WTC11 (cell line): Measurements from ENCODE around the gene GUCY2D. TPM values are rescaled to one million over a fixed set of nuclear protein-coding genes. Genes with fewer than 3 reads are reported as not detected.

Source experiments
- ATAC-seq: fragments of 200-7000 bp; cut with Tn5 transposase; 2 replicates; pipeline ENCODE4 v1.10.0; 2021; ENCODE audit warnings: mild to moderate bottlenecking, moderate library complexity
- CTCF ChIA-PET: fragments of 300-600 bp; sonication (Branson Sonifier 250); formaldehyde crosslinking; loops from one replicate; lab custom pipeline; 2021; ENCODE audit warnings: antibody characterized with exemption; lab: Charles Lee
- POLR2A ChIA-PET: fragments of 350-600 bp; sonication (Branson Sonifier 250); formaldehyde crosslinking; loops from one replicate; lab custom pipeline; 2021; ENCODE audit warnings: antibody characterized with exemption; lab: Charles Lee
- DNase-seq: peaks from one replicate; pipeline ENCODE4 v3.0.0; 2021; ENCODE audit warnings: low spot score
- H3K27ac Mint-ChIP-seq: 2 replicates; pipeline ENCODE4 v1.8.0; 2021; ENCODE audit warnings: mixed read lengths
- H3K27me3 Mint-ChIP-seq: 2 replicates; pipeline ENCODE4 v1.8.0; 2021; ENCODE audit warnings: low read depth, mild to moderate bottlenecking, moderate library complexity, mixed read lengths
- H3K36me3 Mint-ChIP-seq: 2 replicates; pipeline ENCODE4 v1.8.0; 2021; ENCODE audit warnings: mixed read lengths
- H3K4me1 Mint-ChIP-seq: 2 replicates; pipeline ENCODE4 v1.8.0; 2022; ENCODE audit warnings: mixed read lengths
- H3K4me3 Mint-ChIP-seq: 2 replicates; pipeline ENCODE4 v1.8.0; 2021; ENCODE audit warnings: mild to moderate bottlenecking, moderate library complexity, mixed read lengths
- H3K9me3 Mint-ChIP-seq: 2 replicates; pipeline ENCODE4 v1.8.0; 2021; ENCODE audit warnings: mixed read lengths
- ATF1 ChIP-seq: sonication (generic); formaldehyde crosslinking; IDR thresholded peaks from 2 replicates; pipeline ENCODE4 v1.8.1; 2023; ENCODE audit warnings: mild to moderate bottlenecking, moderate library complexity, missing genetic modification reagents
- CBFB ChIP-seq: sonication (generic); formaldehyde crosslinking; IDR thresholded peaks from 2 replicates; pipeline ENCODE4 v1.8.1; 2022; ENCODE audit warnings: mild to moderate bottlenecking, low read depth, missing genetic modification reagents
- ESRRA ChIP-seq: sonication (generic); formaldehyde crosslinking; IDR thresholded peaks from 2 replicates; pipeline ENCODE4 v1.8.1; 2022; ENCODE audit warnings: mild to moderate bottlenecking, missing genetic modification reagents, borderline replicate concordance
- FOXJ3 ChIP-seq: sonication (generic); formaldehyde crosslinking; IDR thresholded peaks from 2 replicates; pipeline ENCODE4 v1.9.0; 2021; ENCODE audit warnings: missing genetic modification reagents, mild to moderate bottlenecking, borderline replicate concordance
- JUN ChIP-seq: sonication (generic); formaldehyde crosslinking; IDR thresholded peaks from 2 replicates; pipeline ENCODE4 v1.8.0; 2023; ENCODE audit warnings: mild to moderate bottlenecking, missing genetic modification reagents
- MXD4 ChIP-seq: fragments of 250-450 bp; sonication (Bioruptor Pico); IDR thresholded peaks from 2 replicates; pipeline ENCODE4 v1.8.0; 2021; ENCODE audit warnings: mild to moderate bottlenecking, moderate library complexity, borderline replicate concordance
- MYBL2 ChIP-seq: sonication (generic); formaldehyde crosslinking; IDR thresholded peaks from 2 replicates; pipeline ENCODE4 v1.8.1; 2023; ENCODE audit warnings: mild to moderate bottlenecking, moderate library complexity, missing genetic modification reagents
- RORB ChIP-seq: fragments of 250-450 bp; sonication (Bioruptor Pico); IDR thresholded peaks from 2 replicates; pipeline ENCODE4 v1.9.0; 2021; ENCODE audit warnings: mild to moderate bottlenecking
- SMAD3 ChIP-seq: sonication (generic); formaldehyde crosslinking; IDR thresholded peaks from 2 replicates; pipeline ENCODE4 v1.8.0; 2022; ENCODE audit warnings: missing genetic modification reagents, mild to moderate bottlenecking, borderline replicate concordance
- SP1 ChIP-seq: sonication (generic); formaldehyde crosslinking; conservative IDR thresholded peaks from 2 replicates; pipeline ENCODE4 v1.8.1; 2022; ENCODE audit warnings: missing genetic modification reagents
- ZBTB21 ChIP-seq: sonication (generic); formaldehyde crosslinking; IDR thresholded peaks from 2 replicates; pipeline ENCODE4 v1.8.1; 2023; ENCODE audit warnings: mild to moderate bottlenecking, missing genetic modification reagents, borderline replicate concordance
- ZNF138 ChIP-seq: sonication (generic); formaldehyde crosslinking; conservative IDR thresholded peaks from 2 replicates; pipeline ENCODE4 v1.8.1; 2022; ENCODE audit warnings: mild to moderate bottlenecking, moderate library complexity, missing genetic modification reagents
- ZNF219 ChIP-seq: sonication (generic); formaldehyde crosslinking; IDR thresholded peaks from 2 replicates; pipeline ENCODE4 v1.8.0; 2023; ENCODE audit warnings: missing genetic modification reagents, mild to moderate bottlenecking, borderline replicate concordance
- total RNA-seq: library from RNA; stranded (reverse); gene quantifications from 3 replicates; pipeline ENCODE4 v1.2.3, GENCODE V29; 2021
- TF ChIP-seq, protein P1 (sequence below): sonication (generic); formaldehyde crosslinking; IDR thresholded peaks from 2 replicates; pipeline ENCODE4 v1.8.1; 2023; ENCODE audit warnings: mild to moderate bottlenecking, missing genetic modification reagents
- TF ChIP-seq, protein P2 (sequence below): sonication (generic); formaldehyde crosslinking; IDR thresholded peaks from 2 replicates; pipeline ENCODE4 v1.8.1; 2023; ENCODE audit warnings: mild to moderate bottlenecking, missing genetic modification reagents
- TF ChIP-seq, protein P3 (sequence below): fragments of 200-600 bp; IDR thresholded peaks from 2 replicates; pipeline ENCODE4 v1.8.0; 2022; ENCODE audit warnings: antibody characterized with exemption
- TF ChIP-seq, protein P4 (sequence below): sonication (generic); formaldehyde crosslinking; IDR thresholded peaks from 2 replicates; pipeline ENCODE4 v1.8.0; 2022; ENCODE audit warnings: mild to moderate bottlenecking, missing genetic modification reagents
- TF ChIP-seq, protein P5 (sequence below): sonication (generic); formaldehyde crosslinking; IDR thresholded peaks from 2 replicates; pipeline ENCODE4 v1.8.0; 2023; ENCODE audit warnings: missing genetic modification reagents, mild to moderate bottlenecking, borderline replicate concordance
- TF ChIP-seq, protein P6 (sequence below): sonication (generic); formaldehyde crosslinking; IDR thresholded peaks from 2 replicates; pipeline ENCODE4 v1.8.0; 2022; ENCODE audit warnings: mild to moderate bottlenecking, missing genetic modification reagents
- TF ChIP-seq, protein P7 (sequence below): sonication (generic); formaldehyde crosslinking; IDR thresholded peaks from 2 replicates; pipeline ENCODE4 v1.8.1; 2022; ENCODE audit warnings: mild to moderate bottlenecking, moderate library complexity, missing genetic modification reagents

The GUCY2D gene
- total RNA-seq, 1 experiment from 2014 or later, result 0.87 TPM

DNA sequence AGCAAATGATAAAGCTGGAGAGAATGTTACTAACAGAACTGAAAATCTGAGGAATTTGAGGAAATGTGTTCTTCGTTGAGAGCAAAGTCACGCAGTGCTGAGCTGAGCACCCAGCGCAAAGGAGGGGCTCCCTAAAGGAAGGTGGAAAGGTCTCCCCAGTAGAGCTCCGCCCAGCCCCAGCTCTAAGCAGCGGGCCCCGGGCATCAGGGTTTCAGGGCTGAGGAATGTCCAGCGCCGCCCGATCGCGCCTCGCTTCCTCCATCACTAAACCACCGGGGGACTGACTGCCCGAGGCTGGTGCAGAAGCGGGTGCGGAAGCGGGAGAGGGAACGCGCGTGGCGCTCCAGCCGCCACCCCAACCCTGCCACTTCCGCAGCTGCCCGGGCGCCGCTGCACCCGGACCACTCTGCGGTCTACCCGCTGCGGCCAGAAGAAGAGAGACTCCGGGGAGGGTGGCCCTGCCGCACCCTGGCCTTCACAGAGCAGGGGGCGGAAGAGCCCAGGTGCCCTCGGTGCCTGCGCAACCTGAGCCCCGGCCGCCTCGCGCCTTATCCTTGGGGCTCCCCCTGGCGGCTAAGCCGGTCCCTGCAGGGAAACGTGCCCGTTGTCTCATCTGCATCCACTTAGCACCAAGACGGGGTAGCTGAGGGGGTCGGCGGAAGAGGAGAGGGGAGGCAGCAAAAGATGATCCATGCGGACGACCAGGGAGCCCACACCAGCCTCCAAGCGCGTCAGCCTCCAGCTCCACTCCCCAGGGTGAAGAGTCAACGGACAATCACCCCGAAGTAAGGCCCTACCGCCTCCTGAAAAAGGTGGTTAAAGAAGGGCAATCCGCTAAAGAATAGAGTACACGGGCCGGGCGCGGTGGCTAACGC, 12.4 kb upstream of the GUCY2D start:
- Mint-ChIP-seq H3K27ac (no peak overlapping the region), H3K4me3 (peak overlapping the region; percentile 71), H3K36me3 (peaks cover 3% of the 10 kb centered on the region; the same call in 1 of the 2 replicates), H3K9me3 (peaks cover 7% of the 10 kb centered on the region; the same call in 1 of the 2 replicates), H3K4me1 (peaks cover 12% of the 10 kb centered on the region), H3K27me3 (peaks cover 37% of the 10 kb centered on the region)
- ATAC-seq, result peak; percentile 91
- peak; percentile 97 for DNase-seq
- ChIA-PET CTCF (interaction anchor here (0.5 to 4.8 kb wide), 80 partner anchors 10 to 1341 kb away, joined by 3 to 82 read pairs (median 5); partner anchors contain the start of genes ALOX12B, ALOX15B, ALOXE3 and AURKB), POLR2A (interaction anchor here (0.7 to 1.5 kb wide), 2 partner anchors 51 to 144 kb away, joined by 5 read pairs; no protein-coding TSS in a partner anchor)
- 0 out of 2 replicates have a peak, but pooled peaks have one; percentile 59 for TF ChIP-seq CBFB (CRISPR knock-in tag)
- TF ChIP-seq JUN (CRISPR knock-in tag), result 0 out of 2 replicates have a peak, but pooled peaks have one; percentile 33
- TF ChIP-seq, protein P1, sequence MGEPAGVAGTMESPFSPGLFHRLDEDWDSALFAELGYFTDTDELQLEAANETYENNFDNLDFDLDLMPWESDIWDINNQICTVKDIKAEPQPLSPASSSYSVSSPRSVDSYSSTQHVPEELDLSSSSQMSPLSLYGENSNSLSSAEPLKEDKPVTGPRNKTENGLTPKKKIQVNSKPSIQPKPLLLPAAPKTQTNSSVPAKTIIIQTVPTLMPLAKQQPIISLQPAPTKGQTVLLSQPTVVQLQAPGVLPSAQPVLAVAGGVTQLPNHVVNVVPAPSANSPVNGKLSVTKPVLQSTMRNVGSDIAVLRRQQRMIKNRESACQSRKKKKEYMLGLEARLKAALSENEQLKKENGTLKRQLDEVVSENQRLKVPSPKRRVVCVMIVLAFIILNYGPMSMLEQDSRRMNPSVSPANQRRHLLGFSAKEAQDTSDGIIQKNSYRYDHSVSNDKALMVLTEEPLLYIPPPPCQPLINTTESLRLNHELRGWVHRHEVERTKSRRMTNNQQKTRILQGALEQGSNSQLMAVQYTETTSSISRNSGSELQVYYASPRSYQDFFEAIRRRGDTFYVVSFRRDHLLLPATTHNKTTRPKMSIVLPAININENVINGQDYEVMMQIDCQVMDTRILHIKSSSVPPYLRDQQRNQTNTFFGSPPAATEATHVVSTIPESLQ (CRISPR knock-in tag), result no peak
- TF ChIP-seq FOXJ3 (CRISPR knock-in tag), result no peak
- TF ChIP-seq, protein P2, sequence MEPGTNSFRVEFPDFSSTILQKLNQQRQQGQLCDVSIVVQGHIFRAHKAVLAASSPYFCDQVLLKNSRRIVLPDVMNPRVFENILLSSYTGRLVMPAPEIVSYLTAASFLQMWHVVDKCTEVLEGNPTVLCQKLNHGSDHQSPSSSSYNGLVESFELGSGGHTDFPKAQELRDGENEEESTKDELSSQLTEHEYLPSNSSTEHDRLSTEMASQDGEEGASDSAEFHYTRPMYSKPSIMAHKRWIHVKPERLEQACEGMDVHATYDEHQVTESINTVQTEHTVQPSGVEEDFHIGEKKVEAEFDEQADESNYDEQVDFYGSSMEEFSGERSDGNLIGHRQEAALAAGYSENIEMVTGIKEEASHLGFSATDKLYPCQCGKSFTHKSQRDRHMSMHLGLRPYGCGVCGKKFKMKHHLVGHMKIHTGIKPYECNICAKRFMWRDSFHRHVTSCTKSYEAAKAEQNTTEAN (CRISPR knock-in tag), result no peak
- TF ChIP-seq ZNF138 (CRISPR knock-in tag), result 0 out of 2 replicates have a peak, but pooled peaks have one; percentile 35
- no peak for TF ChIP-seq ATF1 (CRISPR knock-in tag)
- TF ChIP-seq, protein P3, sequence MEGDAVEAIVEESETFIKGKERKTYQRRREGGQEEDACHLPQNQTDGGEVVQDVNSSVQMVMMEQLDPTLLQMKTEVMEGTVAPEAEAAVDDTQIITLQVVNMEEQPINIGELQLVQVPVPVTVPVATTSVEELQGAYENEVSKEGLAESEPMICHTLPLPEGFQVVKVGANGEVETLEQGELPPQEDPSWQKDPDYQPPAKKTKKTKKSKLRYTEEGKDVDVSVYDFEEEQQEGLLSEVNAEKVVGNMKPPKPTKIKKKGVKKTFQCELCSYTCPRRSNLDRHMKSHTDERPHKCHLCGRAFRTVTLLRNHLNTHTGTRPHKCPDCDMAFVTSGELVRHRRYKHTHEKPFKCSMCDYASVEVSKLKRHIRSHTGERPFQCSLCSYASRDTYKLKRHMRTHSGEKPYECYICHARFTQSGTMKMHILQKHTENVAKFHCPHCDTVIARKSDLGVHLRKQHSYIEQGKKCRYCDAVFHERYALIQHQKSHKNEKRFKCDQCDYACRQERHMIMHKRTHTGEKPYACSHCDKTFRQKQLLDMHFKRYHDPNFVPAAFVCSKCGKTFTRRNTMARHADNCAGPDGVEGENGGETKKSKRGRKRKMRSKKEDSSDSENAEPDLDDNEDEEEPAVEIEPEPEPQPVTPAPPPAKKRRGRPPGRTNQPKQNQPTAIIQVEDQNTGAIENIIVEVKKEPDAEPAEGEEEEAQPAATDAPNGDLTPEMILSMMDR, result peak; percentile 90
- TF ChIP-seq ZBTB21 (CRISPR knock-in tag), result 0 out of 2 replicates have a peak, but pooled peaks have one; percentile 54
- peak; percentile 58; the same call in 1 of the 2 replicates for TF ChIP-seq SP1 (CRISPR knock-in tag)
- TF ChIP-seq, protein P4, sequence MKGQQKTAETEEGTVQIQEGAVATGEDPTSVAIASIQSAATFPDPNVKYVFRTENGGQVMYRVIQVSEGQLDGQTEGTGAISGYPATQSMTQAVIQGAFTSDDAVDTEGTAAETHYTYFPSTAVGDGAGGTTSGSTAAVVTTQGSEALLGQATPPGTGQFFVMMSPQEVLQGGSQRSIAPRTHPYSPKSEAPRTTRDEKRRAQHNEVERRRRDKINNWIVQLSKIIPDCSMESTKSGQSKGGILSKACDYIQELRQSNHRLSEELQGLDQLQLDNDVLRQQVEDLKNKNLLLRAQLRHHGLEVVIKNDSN (CRISPR knock-in tag), result peak; percentile 25; the same call in 1 of the 2 replicates
- 0 out of 2 replicates have a peak, but pooled peaks have one; percentile 36 for TF ChIP-seq MYBL2
- no peak for TF ChIP-seq MXD4
- no peak for TF ChIP-seq ESRRA (CRISPR knock-in tag)
- TF ChIP-seq, protein P5, sequence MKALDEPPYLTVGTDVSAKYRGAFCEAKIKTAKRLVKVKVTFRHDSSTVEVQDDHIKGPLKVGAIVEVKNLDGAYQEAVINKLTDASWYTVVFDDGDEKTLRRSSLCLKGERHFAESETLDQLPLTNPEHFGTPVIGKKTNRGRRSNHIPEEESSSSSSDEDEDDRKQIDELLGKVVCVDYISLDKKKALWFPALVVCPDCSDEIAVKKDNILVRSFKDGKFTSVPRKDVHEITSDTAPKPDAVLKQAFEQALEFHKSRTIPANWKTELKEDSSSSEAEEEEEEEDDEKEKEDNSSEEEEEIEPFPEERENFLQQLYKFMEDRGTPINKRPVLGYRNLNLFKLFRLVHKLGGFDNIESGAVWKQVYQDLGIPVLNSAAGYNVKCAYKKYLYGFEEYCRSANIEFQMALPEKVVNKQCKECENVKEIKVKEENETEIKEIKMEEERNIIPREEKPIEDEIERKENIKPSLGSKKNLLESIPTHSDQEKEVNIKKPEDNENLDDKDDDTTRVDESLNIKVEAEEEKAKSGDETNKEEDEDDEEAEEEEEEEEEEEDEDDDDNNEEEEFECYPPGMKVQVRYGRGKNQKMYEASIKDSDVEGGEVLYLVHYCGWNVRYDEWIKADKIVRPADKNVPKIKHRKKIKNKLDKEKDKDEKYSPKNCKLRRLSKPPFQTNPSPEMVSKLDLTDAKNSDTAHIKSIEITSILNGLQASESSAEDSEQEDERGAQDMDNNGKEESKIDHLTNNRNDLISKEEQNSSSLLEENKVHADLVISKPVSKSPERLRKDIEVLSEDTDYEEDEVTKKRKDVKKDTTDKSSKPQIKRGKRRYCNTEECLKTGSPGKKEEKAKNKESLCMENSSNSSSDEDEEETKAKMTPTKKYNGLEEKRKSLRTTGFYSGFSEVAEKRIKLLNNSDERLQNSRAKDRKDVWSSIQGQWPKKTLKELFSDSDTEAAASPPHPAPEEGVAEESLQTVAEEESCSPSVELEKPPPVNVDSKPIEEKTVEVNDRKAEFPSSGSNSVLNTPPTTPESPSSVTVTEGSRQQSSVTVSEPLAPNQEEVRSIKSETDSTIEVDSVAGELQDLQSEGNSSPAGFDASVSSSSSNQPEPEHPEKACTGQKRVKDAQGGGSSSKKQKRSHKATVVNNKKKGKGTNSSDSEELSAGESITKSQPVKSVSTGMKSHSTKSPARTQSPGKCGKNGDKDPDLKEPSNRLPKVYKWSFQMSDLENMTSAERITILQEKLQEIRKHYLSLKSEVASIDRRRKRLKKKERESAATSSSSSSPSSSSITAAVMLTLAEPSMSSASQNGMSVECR (CRISPR knock-in tag), result peak; percentile 72
- TF ChIP-seq, protein P6, sequence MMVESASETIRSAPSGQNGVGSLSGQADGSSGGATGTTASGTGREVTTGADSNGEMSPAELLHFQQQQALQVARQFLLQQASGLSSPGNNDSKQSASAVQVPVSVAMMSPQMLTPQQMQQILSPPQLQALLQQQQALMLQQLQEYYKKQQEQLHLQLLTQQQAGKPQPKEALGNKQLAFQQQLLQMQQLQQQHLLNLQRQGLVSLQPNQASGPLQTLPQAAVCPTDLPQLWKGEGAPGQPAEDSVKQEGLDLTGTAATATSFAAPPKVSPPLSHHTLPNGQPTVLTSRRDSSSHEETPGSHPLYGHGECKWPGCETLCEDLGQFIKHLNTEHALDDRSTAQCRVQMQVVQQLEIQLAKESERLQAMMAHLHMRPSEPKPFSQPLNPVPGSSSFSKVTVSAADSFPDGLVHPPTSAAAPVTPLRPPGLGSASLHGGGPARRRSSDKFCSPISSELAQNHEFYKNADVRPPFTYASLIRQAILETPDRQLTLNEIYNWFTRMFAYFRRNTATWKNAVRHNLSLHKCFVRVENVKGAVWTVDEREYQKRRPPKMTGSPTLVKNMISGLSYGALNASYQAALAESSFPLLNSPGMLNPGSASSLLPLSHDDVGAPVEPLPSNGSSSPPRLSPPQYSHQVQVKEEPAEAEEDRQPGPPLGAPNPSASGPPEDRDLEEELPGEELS (CRISPR knock-in tag), result no peak
- TF ChIP-seq SMAD3 (CRISPR knock-in tag), result peak; percentile 30; the same call in 1 of the 2 replicates
- no peak for TF ChIP-seq ZNF219 (CRISPR knock-in tag)
- no peak for TF ChIP-seq RORB (CRISPR knock-in tag)
- TF ChIP-seq, protein P7, sequence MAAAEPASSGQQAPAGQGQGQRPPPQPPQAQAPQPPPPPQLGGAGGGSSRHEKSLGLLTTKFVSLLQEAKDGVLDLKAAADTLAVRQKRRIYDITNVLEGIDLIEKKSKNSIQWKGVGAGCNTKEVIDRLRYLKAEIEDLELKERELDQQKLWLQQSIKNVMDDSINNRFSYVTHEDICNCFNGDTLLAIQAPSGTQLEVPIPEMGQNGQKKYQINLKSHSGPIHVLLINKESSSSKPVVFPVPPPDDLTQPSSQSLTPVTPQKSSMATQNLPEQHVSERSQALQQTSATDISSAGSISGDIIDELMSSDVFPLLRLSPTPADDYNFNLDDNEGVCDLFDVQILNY, result 0 out of 2 replicates have a peak, but pooled peaks have one; percentile 41
